Smooth muscle cell (in vitro differentiated cells): ENCODE results near the gene MIOS. TPM values are rescaled to one million over a fixed set of nuclear protein-coding genes. Genes with fewer than 3 reads are reported as not detected.

ENCODE experiments used
- DNase-seq: peaks from one replicate; lab custom pipeline; 2025; ENCODE audit not compliant: unreplicated experiment; lab: John Stamatoyannopoulos, UW
- H2AFZ ChIP-seq: fragments of 200-600 bp; sonication (generic); 2 replicates; pipeline ENCODE4 v1.6.0; 2016; ENCODE audit warnings: antibody characterized with exemption, low read depth, mild to moderate bottlenecking
- H3F3A ChIP-seq: fragments of 200-600 bp; sonication (generic); 2 replicates; pipeline ENCODE4 v1.6.0; 2017; ENCODE audit warnings: antibody characterized with exemption, low read depth
- H3K27ac ChIP-seq: fragments of 200-600 bp; sonication (generic); 2 replicates; pipeline ENCODE4 v1.5.1; 2016; ENCODE audit warnings: low read depth, mild to moderate bottlenecking
- H3K27me3 ChIP-seq: fragments of 200-600 bp; sonication (generic); 2 replicates; pipeline ENCODE4 v1.6.1; 2016; ENCODE audit warnings: low read depth, mild to moderate bottlenecking
- H3K36me3 ChIP-seq: fragments of 200-600 bp; sonication (generic); 2 replicates; pipeline ENCODE4 v1.5.1; 2016; ENCODE audit warnings: low read depth
- H3K4me1 ChIP-seq: fragments of 200-600 bp; sonication (generic); 2 replicates; pipeline ENCODE4 v1.5.1; 2016; ENCODE audit warnings: low read depth
- H3K4me2 ChIP-seq: fragments of 200-600 bp; sonication (generic); 2 replicates; pipeline ENCODE4 v1.6.0; 2016; ENCODE audit warnings: mild to moderate bottlenecking
- H3K4me3 ChIP-seq: fragments of 200-600 bp; sonication (generic); 2 replicates; pipeline ENCODE4 v1.5.1; 2016; ENCODE audit warnings: mild to moderate bottlenecking
- H3K79me2 ChIP-seq: fragments of 200-600 bp; sonication (generic); 2 replicates; pipeline ENCODE4 v1.6.0; 2016; ENCODE audit warnings: low read depth, mild to moderate bottlenecking
- H3K9ac ChIP-seq: fragments of 200-600 bp; sonication (generic); 2 replicates; pipeline ENCODE4 v1.6.0; 2016; ENCODE audit warnings: low read depth
- H3K9me3 ChIP-seq: fragments of 200-600 bp; sonication (generic); replicated peaks from 2 replicates; pipeline ENCODE4 v1.5.1; 2016; ENCODE audit warnings: low read depth
- H4K20me1 ChIP-seq: fragments of 200-600 bp; sonication (generic); 2 replicates; pipeline ENCODE4 v1.6.0; 2016; ENCODE audit warnings: low read depth
- WGBS: methylation state at CpG from one replicate; pipeline ENCODE4 v1.1.7; 2016; ENCODE audit warnings: low lambda C conversion rate; 5-methylcytosine and 5-hydroxymethylcytosine counted together
- polyA plus RNA-seq: library from polyadenylated mRNA; unstranded; fragments of >200 nt; fragmentation: Nextera tagmentation; extraction: Ambion mirVana; gene quantifications from 2 replicates; pipeline ENCODE4 v1.2.1, GENCODE V29; 2016
- total RNA-seq: library from RNA; depleted of rRNA; stranded (reverse); fragments of >200 nt; gene quantifications from 2 replicates; pipeline ENCODE4 v1.2.3, GENCODE V29; 2014
- TF ChIP-seq, protein P1 (sequence below): fragments of 200-600 bp; sonication (generic); IDR thresholded peaks from 2 replicates; pipeline ENCODE4 v1.5.1; 2017; ENCODE audit warnings: borderline replicate concordance, mild to moderate bottlenecking, antibody characterized with exemption; ENCODE audit not compliant: insufficient read depth, poor library complexity, severe bottlenecking

MIOS gene
- total and polyA plus RNA-seq, 2 experiments from 2014 or later, result 10.3 to 25.9 TPM

GRCh38 chr7:7519528-7519927, 47.2 kb upstream of the MIOS start:
- TF ChIP-seq, protein P1, sequence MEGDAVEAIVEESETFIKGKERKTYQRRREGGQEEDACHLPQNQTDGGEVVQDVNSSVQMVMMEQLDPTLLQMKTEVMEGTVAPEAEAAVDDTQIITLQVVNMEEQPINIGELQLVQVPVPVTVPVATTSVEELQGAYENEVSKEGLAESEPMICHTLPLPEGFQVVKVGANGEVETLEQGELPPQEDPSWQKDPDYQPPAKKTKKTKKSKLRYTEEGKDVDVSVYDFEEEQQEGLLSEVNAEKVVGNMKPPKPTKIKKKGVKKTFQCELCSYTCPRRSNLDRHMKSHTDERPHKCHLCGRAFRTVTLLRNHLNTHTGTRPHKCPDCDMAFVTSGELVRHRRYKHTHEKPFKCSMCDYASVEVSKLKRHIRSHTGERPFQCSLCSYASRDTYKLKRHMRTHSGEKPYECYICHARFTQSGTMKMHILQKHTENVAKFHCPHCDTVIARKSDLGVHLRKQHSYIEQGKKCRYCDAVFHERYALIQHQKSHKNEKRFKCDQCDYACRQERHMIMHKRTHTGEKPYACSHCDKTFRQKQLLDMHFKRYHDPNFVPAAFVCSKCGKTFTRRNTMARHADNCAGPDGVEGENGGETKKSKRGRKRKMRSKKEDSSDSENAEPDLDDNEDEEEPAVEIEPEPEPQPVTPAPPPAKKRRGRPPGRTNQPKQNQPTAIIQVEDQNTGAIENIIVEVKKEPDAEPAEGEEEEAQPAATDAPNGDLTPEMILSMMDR, result no peak
- no peaks in the 10 kb centered on the region for H3K36me3 ChIP-seq
- WGBS, result 80% methylated on average over 2 of the region's 2 CpGs
- no peaks in the 10 kb centered on the region for H3K4me1 ChIP-seq
- no peak overlapping the region for H3K4me2 ChIP-seq
- no peaks in the 10 kb centered on the region for H3F3A ChIP-seq
- no peaks in the 10 kb centered on the region for H4K20me1 ChIP-seq
- no peak for DNase-seq
- no peak overlapping the region for H3K9ac ChIP-seq
- H2AFZ ChIP-seq, result no peak overlapping the region
- H3K27ac ChIP-seq, result no peak overlapping the region
- H3K9me3 ChIP-seq, result no peaks in the 10 kb centered on the region
- no peaks in the 10 kb centered on the region for H3K79me2 ChIP-seq
- no peaks in the 10 kb centered on the region for H3K27me3 ChIP-seq
- H3K4me3 ChIP-seq, result no peak overlapping the region

DNA sequence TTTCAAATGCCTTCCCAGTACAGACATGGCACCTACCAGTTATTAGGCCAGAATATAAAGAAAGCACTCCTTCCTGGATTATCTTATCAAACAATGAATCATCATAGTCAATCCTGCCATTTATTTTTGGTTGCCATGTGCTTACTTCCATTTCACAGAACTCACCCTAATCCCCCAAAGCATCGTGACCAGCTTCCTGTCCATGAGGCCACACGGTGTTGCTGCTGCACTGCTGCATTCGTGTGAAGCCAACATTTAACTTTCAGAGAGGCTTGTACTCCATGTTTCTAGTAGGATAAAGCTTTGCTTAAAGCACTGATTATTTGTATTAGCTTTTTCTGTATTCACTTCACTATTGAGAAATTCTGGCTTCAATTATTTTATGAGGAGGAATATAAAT, 45.4 kb upstream of the MIOS start:
- Histone ChIP-seq H3K9ac (no peak overlapping the region), H3K4me3 (no peak overlapping the region), H3K27ac (no peak overlapping the region), H3K36me3 (no peaks in the 10 kb centered on the region), H2AFZ (no peak overlapping the region), H3K4me2 (no peak overlapping the region), H3K9me3 (no peaks in the 10 kb centered on the region), H3K4me1 (no peaks in the 10 kb centered on the region), H4K20me1 (no peaks in the 10 kb centered on the region), H3K27me3 (no peaks in the 10 kb centered on the region), H3F3A (no peaks in the 10 kb centered on the region), H3K79me2 (no peaks in the 10 kb centered on the region)
- DNase-seq, result no peak
- 32% methylated on average over 3 of the region's 3 CpGs for WGBS
- TF ChIP-seq, protein P1, result no peak

- no peak overlapping the region for H3K9ac ChIP-seq
- no peaks in the 10 kb centered on the region for H3K9me3 ChIP-seq
- TF ChIP-seq, protein P1, result no peak
- WGBS, result 95% methylated on average over 3 of the region's 3 CpGs
- no peak overlapping the region for H3K27ac ChIP-seq
- H2AFZ ChIP-seq, result no peak overlapping the region
- H3K4me2 ChIP-seq, result no peak overlapping the region
- H3K4me1 ChIP-seq, result no peaks in the 10 kb centered on the region
- no peaks in the 10 kb centered on the region for H3F3A ChIP-seq
- H3K27me3 ChIP-seq, result no peaks in the 10 kb centered on the region
- H4K20me1 ChIP-seq, result no peaks in the 10 kb centered on the region
- no peak for DNase-seq
- H3K79me2 ChIP-seq, result no peaks in the 10 kb centered on the region
- H3K36me3 ChIP-seq, result no peaks in the 10 kb centered on the region
- no peak overlapping the region for H3K4me3 ChIP-seq
These were observed 44.3 kb upstream of the MIOS start for GRCh38 chr7:7522421-7522820.

GRCh38 chr7:7524121-7524520, 42.6 kb upstream of the MIOS start:
- no peaks in the 10 kb centered on the region for H3K9me3 ChIP-seq
- no peak overlapping the region for H3K4me2 ChIP-seq
- H2AFZ ChIP-seq, result no peak overlapping the region
- no peaks in the 10 kb centered on the region for H3K79me2 ChIP-seq
- no peaks in the 10 kb centered on the region for H3K27me3 ChIP-seq
- DNase-seq, result no peak
- no peaks in the 10 kb centered on the region for H3F3A ChIP-seq
- H3K36me3 ChIP-seq, result no peaks in the 10 kb centered on the region
- 93% methylated on average over 3 of the region's 3 CpGs for WGBS
- H4K20me1 ChIP-seq, result no peaks in the 10 kb centered on the region
- H3K9ac ChIP-seq, result no peak overlapping the region
- TF ChIP-seq, protein P1, result no peak
- no peak overlapping the region for H3K4me3 ChIP-seq
- no peaks in the 10 kb centered on the region for H3K4me1 ChIP-seq
- no peak overlapping the region for H3K27ac ChIP-seq
